H1 (cell line): ENCODE measurements around the gene CMTM5. TPM values are rescaled to one million over a fixed set of nuclear protein-coding genes. Genes with fewer than 3 reads are reported as not detected.
A peak's percentile ranks its signal among the peaks of the same experiment; 100 is the strongest.

Source experiments
- CTCF ChIA-PET: fragments of 300-600 bp; sonication (Branson Sonifier 250); formaldehyde crosslinking; loops from one replicate; lab custom pipeline; 2021; ENCODE audit not compliant: partially characterized antibody; lab: Charles Lee
- POLR2A ChIA-PET: fragments of 300-600 bp; sonication (Branson Sonifier 250); formaldehyde crosslinking; loops from one replicate; lab custom pipeline; 2021; ENCODE audit warnings: inconsistent platforms; ENCODE audit not compliant: partially characterized antibody; lab: Charles Lee
- DNase-seq, 2 experiments: peaks; one replicate each; pipeline versions ENCODE4 v3.0.0 to v3.0.0-alpha.2; 2010 to 2022; ENCODE audit warnings: low spot score in 2 of 2, low read depth in 1 of 2, mixed read lengths in 1 of 2
- FAIRE-seq: peaks from 2 replicates; lab custom pipeline; 2011; peaks lifted over from hg19 to GRCh38; lab: Jason Lieb, UNC
- H2AFZ ChIP-seq: 2 replicates; pipeline ENCODE4 v1.8.1; 2012; ENCODE audit warnings: low read length, inconsistent platforms
- H2AK5ac ChIP-seq: 2 replicates; pipeline ENCODE4 v1.6.1; 2013; ENCODE audit warnings: low read depth, low read length
- H2BK120ac ChIP-seq: replicated peaks from 2 replicates; pipeline ENCODE3; 2013; ENCODE audit warnings: low read depth, low read length, inconsistent platforms
- H2BK12ac ChIP-seq: 2 replicates; pipeline ENCODE4 v1.6.1; 2013; ENCODE audit warnings: low read depth, low read length
- H2BK15ac ChIP-seq: 2 replicates; pipeline ENCODE4 v1.6.1; 2013; ENCODE audit warnings: low read length
- H2BK20ac ChIP-seq: 2 replicates; pipeline ENCODE4 v1.6.1; 2013; ENCODE audit warnings: low read length
- H2BK5ac ChIP-seq: 2 replicates; pipeline ENCODE4 v1.6.1; 2013; ENCODE audit warnings: low read depth, low read length
- H3K14ac ChIP-seq: 2 replicates; pipeline ENCODE4 v1.6.1; 2013; ENCODE audit warnings: inconsistent platforms; ENCODE audit not compliant: insufficient read length
- H3K18ac ChIP-seq: 2 replicates; pipeline ENCODE4 v1.6.1; 2013; ENCODE audit warnings: low read length; ENCODE audit errors: extremely low read depth
- H3K23ac ChIP-seq: 2 replicates; pipeline ENCODE4 v1.6.1; 2013; ENCODE audit warnings: inconsistent platforms; ENCODE audit not compliant: insufficient read length
- H3K23me2 ChIP-seq: 2 replicates; pipeline ENCODE4 v1.6.1; 2013; ENCODE audit warnings: low read depth, low read length
- H3K27ac ChIP-seq: 2 replicates; pipeline ENCODE4 v1.6.1; 2011; ENCODE audit warnings: low read depth, low read length, inconsistent platforms
- H3K27me3 ChIP-seq, 4 experiments: replicated peaks in 1 of 4; 1 replicate in 1 of 4; 2 replicates in 3 of 4; pipeline versions ENCODE4 v1.6.1 to v1.8.1; 2011 to 2013; ENCODE audit warnings: low read length in 3 of 4, mild to moderate bottlenecking in 3 of 4, inconsistent platforms in 2 of 4, mixed read lengths in 2 of 4, moderate library complexity in 1 of 4; ENCODE audit not compliant: control insufficient read depth in 3 of 4, insufficient read depth in 3 of 4; ENCODE audit errors: extremely low read depth in 1 of 4
- H3K36me3 ChIP-seq, 4 experiments: 2 replicates each; pipeline versions ENCODE4 v1.6.1 to v1.8.1; 2011 to 2013; ENCODE audit warnings: mild to moderate bottlenecking in 4 of 4, low read length in 3 of 4, moderate library complexity in 2 of 4, control low read depth in 1 of 4, inconsistent platforms in 1 of 4; ENCODE audit not compliant: insufficient read depth in 4 of 4, control insufficient read depth in 2 of 4
- H3K4ac ChIP-seq: replicated peaks from 2 replicates; pipeline ENCODE3; 2013; ENCODE audit warnings: low read length, low read depth, mixed read lengths, inconsistent platforms; ENCODE audit not compliant: insufficient read length
- H3K4me1 ChIP-seq, 4 experiments: replicated peaks in 1 of 4; 1 replicate in 1 of 4; 2 replicates in 3 of 4; pipeline versions ENCODE4 v1.6.1 to v1.8.1; 2011 to 2013; ENCODE audit warnings: low read length in 3 of 4, inconsistent platforms in 2 of 4, mixed read lengths in 1 of 4; ENCODE audit not compliant: insufficient read depth in 4 of 4, control insufficient read depth in 3 of 4
- H3K4me2 ChIP-seq, 2 experiments: 2 replicates each; pipeline versions ENCODE4 v1.6.1 to v1.8.1; 2011 to 2013; ENCODE audit warnings: low read depth in 2 of 2, low read length in 2 of 2, control low read depth in 1 of 2, inconsistent platforms in 1 of 2, mild to moderate bottlenecking in 1 of 2; ENCODE audit not compliant: insufficient read depth in 1 of 2
- H3K4me3 ChIP-seq, 4 experiments: fragments of 200-600, 300-600 bp in 1 of 4; sonication (generic), shearing (Covaris generic), sonication (Bioruptor Twin) in 1 of 4; 2 replicates each; pipeline versions ENCODE4 v1.5.1 to v1.8.1; 2011 to 2016; ENCODE audit warnings: low read length in 4 of 4, low read depth in 3 of 4, control low read depth in 2 of 4, inconsistent platforms in 2 of 4, mild to moderate bottlenecking in 2 of 4, mixed read lengths in 1 of 4, moderate library complexity in 1 of 4; ENCODE audit not compliant: insufficient read depth in 2 of 4; ENCODE audit errors: extremely low read depth in 1 of 4
- H3K56ac ChIP-seq: replicated peaks from 2 replicates; pipeline ENCODE3; 2013; ENCODE audit warnings: low read depth, mild to moderate bottlenecking, mixed read lengths, low read length, inconsistent platforms; ENCODE audit not compliant: insufficient read length
- H3K79me1 ChIP-seq: 2 replicates; pipeline ENCODE4 v1.6.1; 2013; ENCODE audit warnings: low read depth, low read length, control low read depth
- H3K79me2 ChIP-seq, 2 experiments: 2 replicates each; pipeline versions ENCODE4 v1.6.1 to v1.8.1; 2012 to 2013; ENCODE audit warnings: low read length in 2 of 2, mild to moderate bottlenecking in 2 of 2, inconsistent platforms in 1 of 2; ENCODE audit not compliant: insufficient read depth in 2 of 2, control insufficient read depth in 1 of 2
- H3K9ac ChIP-seq, 4 experiments: replicated peaks in 1 of 4; 1 replicate in 1 of 4; 2 replicates in 3 of 4; pipeline versions ENCODE4 v1.6.1 to v1.8.1; 2011 to 2013; ENCODE audit warnings: low read depth in 3 of 4, low read length in 3 of 4, control low read depth in 2 of 4, mild to moderate bottlenecking in 2 of 4, moderate library complexity in 2 of 4, inconsistent platforms in 1 of 4; ENCODE audit errors: extremely low read depth in 1 of 4
- H3K9me3 ChIP-seq, 2 experiments: 2 replicates each; pipeline versions ENCODE4 v1.6.1 to v1.8.1; 2012 to 2013; ENCODE audit warnings: mild to moderate bottlenecking in 2 of 2, moderate library complexity in 2 of 2, control low read depth in 1 of 2, inconsistent platforms in 1 of 2, low read depth in 1 of 2, low read length in 1 of 2, mixed read lengths in 1 of 2; ENCODE audit not compliant: insufficient read depth in 2 of 2
- H4K20me1 ChIP-seq, 2 experiments: replicated peaks in 1 of 2; 2 replicates each; pipeline versions ENCODE3 to v1.8.1; 2011 to 2013; ENCODE audit warnings: inconsistent platforms in 2 of 2, low read length in 2 of 2, mild to moderate bottlenecking in 1 of 2; ENCODE audit not compliant: insufficient read depth in 2 of 2, control insufficient read depth in 1 of 2
- H4K5ac ChIP-seq: 2 replicates; pipeline ENCODE4 v1.6.1; 2013; ENCODE audit warnings: low read length, low read depth, mixed read lengths, inconsistent platforms; ENCODE audit not compliant: insufficient read length
- H4K8ac ChIP-seq: 2 replicates; pipeline ENCODE4 v1.8.0; 2013; ENCODE audit warnings: mild to moderate bottlenecking, moderate library complexity, low read length, inconsistent platforms; ENCODE audit not compliant: insufficient read depth; ENCODE audit errors: extremely low read depth
- H4K91ac ChIP-seq: replicated peaks from 2 replicates; pipeline ENCODE3; 2013; ENCODE audit warnings: low read length, mixed read lengths, inconsistent platforms; ENCODE audit not compliant: insufficient read length
- ASH2L ChIP-seq: fragments of 200-600, 300-600 bp; sonication (generic); IDR thresholded peaks from one replicate; pipeline ENCODE4 v1.7.1; 2017; ENCODE audit warnings: low read length
- CBX8 ChIP-seq: fragments of 300-800, 300-1000 bp; sonication (generic); IDR thresholded peaks from 2 replicates; pipeline ENCODE4 v1.7.1; 2016; ENCODE audit warnings: low read depth, low read length, borderline replicate concordance
- CHD1 ChIP-seq: IDR thresholded peaks from 2 replicates; pipeline ENCODE4 v1.6.1; 2012; ENCODE audit warnings: low read depth, low read length, improper control_type of control experiment
- CREB1 ChIP-seq: IDR thresholded peaks from 2 replicates; pipeline ENCODE4 v1.6.1; 2012; ENCODE audit warnings: inconsistent platforms
- GTF2F1 ChIP-seq: IDR thresholded peaks from 2 replicates; pipeline ENCODE4 v1.6.1; 2012; ENCODE audit warnings: low read depth, low read length, improper control_type of control experiment, borderline replicate concordance
- JUN ChIP-seq: IDR thresholded peaks from 2 replicates; pipeline ENCODE4 v1.6.1; 2011; ENCODE audit warnings: low read depth, mild to moderate bottlenecking, improper control_type of control experiment, low read length
- TAF1 ChIP-seq: IDR thresholded peaks from 2 replicates; pipeline ENCODE4 v1.6.1; 2011; ENCODE audit warnings: mild to moderate bottlenecking, low read depth, low read length
- WGBS, 2 experiments: shearing (Covaris generic) in 1 of 2; methylation state at CpG; one replicate each; pipeline versions ENCODE4 v1.1.6 to v1.1.7; 2013 to 2015; ENCODE audit warnings: low lambda C conversion rate in 2 of 2, mixed read lengths in 2 of 2, inconsistent platforms in 1 of 2, low coverage in 1 of 2, missing lambda C conversion rate in 1 of 2; ENCODE audit not compliant: insufficient replicate concordance in 2 of 2, insufficient coverage in 1 of 2, insufficient read length in 1 of 2; ENCODE audit errors: extremely low coverage in 1 of 2, missing lambda C conversion rate in 1 of 2; 5-methylcytosine and 5-hydroxymethylcytosine counted together
- polyA plus RNA-seq, 7 experiments: library from polyadenylated mRNA; depleted of rRNA in 3 of 7; stranded (reverse) in 5 of 7; unstranded in 2 of 7; fragments of >200 nt in 5 of 7; fragments of 200-250 nt in 2 of 7; gene quantifications; 1 replicate in 5 of 7; 2 replicates in 1 of 7; 4 replicates in 1 of 7; pipeline versions ENCODE4 v1.2.1 to v1.2.3, GENCODE V29; 2011 to 2013; ENCODE audit warnings: missing spikeins in 2 of 7, mixed read lengths in 2 of 7
- total RNA-seq: library from RNA; stranded (reverse); fragmentation: NEBNext Ultra II Directional; extraction: Animal tissue kit (Norgen Biotek cat#: 25700); gene quantifications from 2 replicates; pipeline ENCODE4 v1.2.1, GENCODE V29; 2021
- TF ChIP-seq, protein P1 (sequence below): IDR thresholded peaks from 2 replicates; pipeline ENCODE4 v1.6.1; 2012; ENCODE audit warnings: inconsistent platforms

Gene CMTM5
- total and polyA plus RNA-seq, 2 of the 8 experiments (the other 6 are each of a cell fraction or from before 2014, with no cell fraction given), result 2.1 TPM; not detected in 1

GRCh38 chr14:23414254-23414653 is 37.4 kb downstream of the CMTM5 start:
- Histone ChIP-seq H2BK20ac (no peak overlapping the region), H3K4me3 (no peak overlapping the region), H2BK12ac (no peak overlapping the region)
- POLR2A ChIA-PET, result interaction anchor here (1.3 kb wide), 1 partner anchor 11 kb away, joined by 3 read pairs; no protein-coding TSS in a partner anchor
- TF ChIP-seq CREB1 (no peak), JUN (no peak), ASH2L (no peak), TAF1 (no peak), CBX8 (no peak), GTF2F1 (no peak), CHD1 (no peak)
- TF ChIP-seq, protein P1, sequence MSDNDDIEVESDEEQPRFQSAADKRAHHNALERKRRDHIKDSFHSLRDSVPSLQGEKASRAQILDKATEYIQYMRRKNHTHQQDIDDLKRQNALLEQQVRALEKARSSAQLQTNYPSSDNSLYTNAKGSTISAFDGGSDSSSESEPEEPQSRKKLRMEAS, result no peak
- TF ChIP-seq, all 59 proteins: peak for 0
- Histone ChIP-seq H3K14ac (no peak overlapping the region), H4K20me1 (no peaks in the 10 kb centered on the region), H3K9ac (no peak overlapping the region), H2BK120ac (no peak overlapping the region), H2BK15ac (no peak overlapping the region), H3K79me2 (no peaks in the 10 kb centered on the region), H3K4ac (no peak overlapping the region), H4K8ac (peak overlapping the region; percentile 57; the same call in 1 of the 2 replicates), H3K27me3 (no peaks in the 10 kb centered on the region), H3K4me1 (no peaks in the 10 kb centered on the region; a peak in 1 of 7 replicates), H3K18ac (no peak overlapping the region), H2AK5ac (no peak overlapping the region), H3K23ac (no peak overlapping the region), H3K23me2 (no peaks in the 10 kb centered on the region), H3K79me1 (no peaks in the 10 kb centered on the region), H3K9me3 (no peaks in the 10 kb centered on the region), H4K5ac (no peak overlapping the region), H4K91ac (no peak overlapping the region), H2BK5ac (no peak overlapping the region), H2AFZ (no peak overlapping the region), H3K56ac (no peak overlapping the region), H3K27ac (no peak overlapping the region), H3K36me3 (no peaks in the 10 kb centered on the region), H3K4me2 (no peak overlapping the region)
- 93% methylated on average over 3 of the region's 3 CpGs; no CpG with 5 or more reads in 1 of the 2 experiments for WGBS, 2 experiments
- FAIRE-seq (no peak), DNase-seq (no peak)
- CTCF ChIA-PET, result interaction anchor here (0.9 to 2.5 kb wide), 8 partner anchors 22 to 69 kb away, joined by 3 to 8 read pairs (median 4); no protein-coding TSS in a partner anchor
